ENCODE data around the gene MADCAM1. TPM values are rescaled to one million over a fixed set of nuclear protein-coding genes. Genes with fewer than 3 reads are reported as not detected.
"Not testable (repeated sequence)": the region's sequence is repeated elsewhere in the genome, so short reads cannot be mapped to it uniquely, and the experiment has no call there.

The MADCAM1 gene
- total RNA-seq: 0.53 TPM

DNA sequence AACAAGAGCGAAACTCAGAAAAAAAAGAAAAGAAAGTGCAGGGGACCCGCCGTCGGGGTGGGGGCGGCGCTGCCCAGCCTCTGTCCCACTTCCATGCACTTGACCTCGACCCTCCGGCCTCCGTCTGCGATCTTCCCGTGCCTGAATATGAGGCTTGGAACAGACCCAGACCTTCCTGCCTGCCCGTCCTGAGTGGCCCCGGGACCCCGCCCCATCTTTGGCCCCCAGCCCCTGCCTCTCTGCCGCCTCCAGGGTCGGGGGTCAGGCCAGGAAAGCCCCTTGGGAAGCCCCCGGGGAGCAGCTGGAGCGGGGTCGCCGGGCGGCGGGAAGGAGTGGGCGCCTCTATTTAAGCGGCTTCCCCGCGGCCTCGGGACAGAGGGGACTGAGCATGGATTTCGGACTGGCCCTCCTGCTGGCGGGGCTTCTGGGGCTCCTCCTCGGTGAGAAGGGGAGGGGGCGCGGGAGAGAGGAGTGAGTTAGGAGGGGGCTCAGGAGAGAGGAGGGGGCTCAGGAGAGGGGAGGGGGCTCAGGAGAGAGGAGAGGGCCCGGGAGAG lies at the start of gene MADCAM1:
TSS of gene MADCAM1 (plus strand) at position 375 of the 554 bp plus-strand sequence. CDS start at position 389, 14 bp downstream.
- no peak for DNase-seq (ENCODE audit: low spot score)
- no peak for ATAC-seq

DNA sequence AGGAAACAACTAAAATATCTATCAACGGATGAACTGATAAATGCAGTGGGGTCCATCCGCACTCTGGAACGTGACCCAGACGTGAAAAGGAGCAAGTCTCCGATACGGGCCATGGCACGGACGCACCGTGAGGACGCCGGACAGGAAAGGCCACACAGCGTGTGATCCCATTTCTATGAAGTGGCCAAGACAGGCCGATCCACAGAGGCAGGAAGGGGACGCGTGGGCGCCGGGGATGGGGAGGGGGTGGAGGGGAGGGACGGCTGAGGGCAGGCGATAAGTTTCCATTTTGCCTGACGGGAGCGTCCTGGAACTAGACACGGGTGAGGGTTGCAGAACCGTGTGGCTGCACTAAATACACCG lies 49.2 kb upstream of the MADCAM1 start:
- no peak for DNase-seq (ENCODE audit: low spot score)
- peak; percentile 64 for ATAC-seq

DNA sequence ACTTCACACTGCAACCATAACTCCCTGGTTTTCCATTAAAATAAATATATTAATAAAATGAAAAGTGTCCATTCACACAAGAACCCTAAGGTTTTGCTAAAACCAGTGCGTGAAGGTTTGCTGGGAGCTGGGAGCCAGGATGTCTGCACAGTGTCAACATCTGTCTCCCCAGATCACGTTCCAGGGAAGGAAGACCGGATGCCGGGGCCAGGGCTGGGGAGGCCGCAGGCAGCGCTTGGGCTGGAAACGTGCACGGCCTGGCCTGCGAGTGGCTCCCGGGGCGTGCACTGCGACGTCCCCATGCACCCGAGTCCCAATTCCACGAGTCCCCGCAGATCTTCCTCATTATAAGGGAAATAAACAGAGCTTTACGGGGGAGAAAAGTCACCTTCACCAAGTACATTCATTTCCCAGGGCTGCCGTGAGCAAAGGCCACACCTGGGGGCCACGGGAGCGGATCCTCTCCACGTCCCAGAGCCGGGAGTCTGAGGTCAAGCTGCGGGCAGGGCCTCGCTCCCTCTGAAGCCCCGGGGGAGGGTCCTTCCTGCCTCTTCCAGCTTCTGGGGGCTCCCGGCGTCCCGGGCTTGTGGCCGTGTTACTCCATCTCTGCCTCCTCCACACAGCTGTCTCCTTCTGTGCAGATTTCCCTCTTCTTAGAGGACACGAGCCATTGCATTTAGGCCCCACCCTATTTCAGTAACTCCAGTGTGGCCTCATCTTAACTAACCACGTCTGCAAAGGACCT lies 48.3 kb upstream of the MADCAM1 start:
- DNase-seq (ENCODE audit: low spot score) (no peak), ATAC-seq (peak; percentile 65)

DNA sequence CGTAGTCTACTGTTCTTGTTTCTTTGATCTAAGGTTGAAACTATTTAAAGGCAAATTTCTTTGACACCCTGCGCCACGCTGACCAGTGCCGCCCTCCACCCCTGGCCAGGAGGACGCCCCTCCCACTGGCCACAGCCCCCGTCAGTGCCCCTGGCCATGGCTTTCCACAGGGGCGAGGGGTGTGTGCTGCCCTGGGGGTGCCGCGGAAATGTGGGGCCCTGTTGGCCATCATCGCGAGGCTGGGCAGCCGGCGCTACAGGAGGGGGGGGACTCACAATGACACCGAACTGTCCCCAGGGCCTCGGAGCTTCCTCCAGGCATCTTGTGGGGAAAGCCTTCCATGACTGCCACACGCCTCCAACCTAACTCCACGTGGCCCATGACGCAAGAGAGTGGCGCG lies 46.4 kb upstream of the MADCAM1 start:
- ATAC-seq: no peak
- no peak for DNase-seq (ENCODE audit: low spot score)

DNA sequence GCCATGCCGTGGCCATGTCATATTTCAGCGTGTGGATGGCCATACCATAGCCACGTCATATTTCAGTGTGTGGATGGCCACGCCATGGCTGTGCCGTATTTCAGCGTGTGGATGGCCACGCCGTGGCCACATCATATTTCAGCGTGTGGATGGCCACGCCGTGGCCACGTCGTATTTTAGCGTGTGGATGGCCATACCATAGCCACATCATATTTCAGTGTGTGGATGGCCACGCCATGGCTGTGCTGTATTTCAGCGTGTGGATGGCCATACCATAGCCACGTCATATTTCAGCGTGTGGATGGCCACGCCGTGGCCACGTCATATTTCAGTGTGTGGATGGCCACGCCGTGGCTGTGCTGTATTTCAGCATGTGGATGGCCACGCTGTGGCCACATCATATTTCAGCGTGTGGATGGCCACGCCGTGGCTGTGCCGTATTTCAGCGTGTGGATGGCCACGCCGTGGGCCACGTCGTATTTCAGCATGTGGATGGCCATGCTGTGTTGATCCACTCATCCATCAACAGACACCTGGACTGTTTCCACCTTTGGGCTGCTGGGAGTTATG lies 45.3 kb upstream of the MADCAM1 start:
- DNase-seq (ENCODE audit: low spot score); ATAC-seq: not testable (repeated sequence)

DNA sequence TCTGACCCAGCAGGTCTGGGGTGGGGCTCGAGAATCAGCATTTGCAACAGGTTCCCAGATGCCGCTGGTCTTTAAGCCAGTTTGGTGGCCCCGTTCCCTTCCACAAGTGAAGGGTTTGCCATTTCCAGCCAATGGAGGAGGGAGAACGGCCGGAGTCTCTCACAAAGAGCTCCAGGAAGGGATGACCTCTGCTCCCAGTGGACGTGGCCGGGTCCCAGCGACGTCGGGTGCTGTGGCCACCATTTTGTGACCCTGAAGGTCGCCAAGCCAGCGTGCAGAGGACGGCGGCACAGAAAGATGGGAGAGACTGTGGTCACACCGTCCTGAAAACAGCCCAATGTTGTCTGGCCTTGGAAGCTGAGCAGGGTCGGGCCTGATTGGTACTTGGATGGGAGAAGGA lies 43.5 kb upstream of the MADCAM1 start:
- DNase-seq (ENCODE audit: low spot score): no peak
- no peak for ATAC-seq

DNA sequence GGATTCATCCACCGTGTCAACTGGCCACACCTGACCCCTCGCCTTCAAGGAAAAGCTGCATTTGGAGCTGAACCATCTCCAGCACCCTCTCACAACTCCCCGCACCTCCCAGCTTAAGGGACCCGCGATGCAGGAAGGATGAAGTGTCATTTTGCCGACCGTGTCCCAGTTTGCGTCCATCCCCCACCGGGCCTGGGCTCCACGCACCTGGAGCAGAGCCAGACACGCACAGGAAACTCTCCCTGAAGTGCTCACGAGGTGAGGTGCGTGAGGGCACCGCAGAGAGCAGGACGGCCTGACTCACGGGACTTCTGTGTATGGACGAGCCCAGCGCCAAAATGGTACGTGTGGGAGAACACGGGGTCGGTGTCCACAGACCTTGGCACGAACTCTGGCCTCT lies 42.7 kb upstream of the MADCAM1 start:
- DNase-seq (ENCODE audit: low spot score): no peak
- no peak for ATAC-seq

DNA sequence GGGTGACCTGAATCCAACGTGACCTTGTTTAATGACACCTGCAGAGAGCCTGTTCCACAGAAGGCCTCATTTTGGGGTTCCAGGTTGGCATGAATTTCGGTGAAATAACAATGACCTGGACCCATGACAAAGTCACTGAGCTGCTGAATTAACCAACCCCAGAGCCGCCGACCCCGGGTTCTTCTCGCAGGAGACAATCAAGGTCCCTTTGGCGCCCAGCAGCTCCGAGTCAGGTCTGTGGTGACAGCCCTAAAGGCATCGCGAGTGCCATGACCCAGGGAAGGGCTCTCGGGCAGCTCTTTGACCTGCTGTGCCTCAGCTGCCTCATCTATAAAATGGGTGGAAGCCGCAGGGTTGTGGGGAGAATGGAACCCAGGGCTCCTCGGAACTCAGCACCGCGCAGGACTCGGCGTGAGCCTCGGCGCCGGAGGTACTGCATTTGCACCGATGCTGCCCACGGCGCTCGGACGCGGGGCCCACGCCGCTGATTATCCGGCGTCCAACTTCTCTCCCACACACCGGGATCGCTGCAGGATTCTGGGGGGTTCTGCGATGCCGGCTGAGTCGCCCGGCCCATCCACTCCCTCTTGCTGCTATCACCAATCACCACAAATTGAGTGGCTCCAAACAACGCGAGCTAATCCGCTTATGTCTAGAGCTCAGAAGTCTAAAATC lies 41.1 kb upstream of the MADCAM1 start:
- ATAC-seq: no peak
- DNase-seq (ENCODE audit: low spot score): no peak

DNA sequence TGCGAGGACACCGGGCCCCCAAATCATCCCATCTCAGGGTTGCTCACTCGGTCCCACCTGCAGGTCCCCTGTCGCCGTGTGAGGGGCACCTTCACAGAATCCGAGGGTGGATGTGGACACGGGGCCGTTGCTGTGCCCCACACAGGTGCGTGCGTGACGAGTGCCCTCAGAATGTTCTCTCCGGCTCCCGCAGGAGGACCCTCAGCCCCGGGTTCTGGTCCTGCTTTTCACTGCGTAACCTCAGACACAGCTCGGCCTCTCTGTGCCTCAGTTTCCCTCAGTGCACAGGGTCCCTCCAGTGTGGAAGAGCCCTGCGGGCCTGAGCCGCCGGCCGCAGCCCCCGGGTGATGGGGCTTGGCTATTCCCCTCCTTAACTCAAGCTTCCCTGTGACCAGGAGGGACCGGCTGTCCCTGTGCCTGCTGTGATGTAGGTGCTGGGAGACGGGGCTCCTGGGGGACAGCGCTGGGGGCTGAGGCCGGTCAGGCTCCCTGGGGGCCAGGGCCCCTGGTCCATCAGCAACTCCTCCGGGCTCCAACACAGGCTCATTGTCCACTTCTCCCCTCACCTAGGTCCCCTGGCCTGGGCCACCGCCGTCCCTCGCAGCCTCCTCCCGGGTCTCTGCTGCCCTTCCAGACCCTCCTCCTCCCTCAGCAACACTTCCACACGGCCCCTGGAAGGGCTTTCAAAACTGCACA lies 40.3 kb upstream of the MADCAM1 start:
- no peak for DNase-seq (ENCODE audit: low spot score)
- ATAC-seq: no peak

DNA sequence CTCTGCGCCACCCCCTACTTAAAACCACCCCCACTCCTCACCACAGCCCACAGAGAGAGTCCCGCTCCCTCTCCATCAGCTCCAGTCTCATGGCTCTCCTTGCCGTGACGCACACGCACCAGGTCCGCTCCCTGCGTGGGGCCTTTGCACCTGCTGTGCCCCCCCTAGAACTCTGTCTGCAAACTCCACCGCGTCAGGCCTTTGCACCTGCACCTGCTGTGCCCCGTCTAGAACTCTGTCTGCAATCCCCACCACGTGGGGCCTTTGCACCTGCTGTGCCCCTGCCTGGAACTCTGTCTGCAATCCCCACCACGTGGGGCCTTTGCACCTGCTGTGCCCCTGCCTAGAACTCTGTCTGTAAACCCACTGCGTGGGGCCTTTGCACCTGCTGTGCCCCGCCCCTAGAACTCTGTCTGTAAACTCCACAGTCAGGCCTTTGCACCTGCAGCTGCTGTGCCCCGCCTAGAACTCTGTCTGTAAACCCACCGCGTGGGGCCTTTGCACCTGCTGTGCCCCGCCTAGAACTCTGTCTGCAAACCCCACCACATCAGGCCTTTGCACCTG lies 39.7 kb upstream of the MADCAM1 start:
- no peak for DNase-seq (ENCODE audit: low spot score)
- ATAC-seq: no peak

DNA sequence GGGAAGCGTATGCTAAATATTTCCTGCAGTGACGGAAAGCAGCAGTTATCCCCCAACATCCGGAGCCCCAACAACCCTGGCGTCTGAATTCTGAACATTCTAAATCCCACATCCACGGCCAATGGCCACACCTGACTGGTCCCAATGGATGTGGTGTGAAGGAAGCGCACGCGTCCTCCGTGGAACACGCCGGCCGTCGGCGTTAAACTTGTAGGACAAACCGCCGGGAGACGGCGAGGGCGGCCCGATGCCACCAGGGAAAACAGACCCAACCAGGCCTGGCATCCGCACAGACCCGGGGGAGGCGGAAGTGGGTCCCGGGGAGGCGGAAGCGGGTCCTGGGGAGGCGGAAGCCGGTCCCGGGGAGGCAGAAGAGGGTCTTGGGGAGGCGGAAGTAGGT lies 38.6 kb upstream of the MADCAM1 start:
- ATAC-seq: no peak
- DNase-seq (ENCODE audit: low spot score): no peak

DNA sequence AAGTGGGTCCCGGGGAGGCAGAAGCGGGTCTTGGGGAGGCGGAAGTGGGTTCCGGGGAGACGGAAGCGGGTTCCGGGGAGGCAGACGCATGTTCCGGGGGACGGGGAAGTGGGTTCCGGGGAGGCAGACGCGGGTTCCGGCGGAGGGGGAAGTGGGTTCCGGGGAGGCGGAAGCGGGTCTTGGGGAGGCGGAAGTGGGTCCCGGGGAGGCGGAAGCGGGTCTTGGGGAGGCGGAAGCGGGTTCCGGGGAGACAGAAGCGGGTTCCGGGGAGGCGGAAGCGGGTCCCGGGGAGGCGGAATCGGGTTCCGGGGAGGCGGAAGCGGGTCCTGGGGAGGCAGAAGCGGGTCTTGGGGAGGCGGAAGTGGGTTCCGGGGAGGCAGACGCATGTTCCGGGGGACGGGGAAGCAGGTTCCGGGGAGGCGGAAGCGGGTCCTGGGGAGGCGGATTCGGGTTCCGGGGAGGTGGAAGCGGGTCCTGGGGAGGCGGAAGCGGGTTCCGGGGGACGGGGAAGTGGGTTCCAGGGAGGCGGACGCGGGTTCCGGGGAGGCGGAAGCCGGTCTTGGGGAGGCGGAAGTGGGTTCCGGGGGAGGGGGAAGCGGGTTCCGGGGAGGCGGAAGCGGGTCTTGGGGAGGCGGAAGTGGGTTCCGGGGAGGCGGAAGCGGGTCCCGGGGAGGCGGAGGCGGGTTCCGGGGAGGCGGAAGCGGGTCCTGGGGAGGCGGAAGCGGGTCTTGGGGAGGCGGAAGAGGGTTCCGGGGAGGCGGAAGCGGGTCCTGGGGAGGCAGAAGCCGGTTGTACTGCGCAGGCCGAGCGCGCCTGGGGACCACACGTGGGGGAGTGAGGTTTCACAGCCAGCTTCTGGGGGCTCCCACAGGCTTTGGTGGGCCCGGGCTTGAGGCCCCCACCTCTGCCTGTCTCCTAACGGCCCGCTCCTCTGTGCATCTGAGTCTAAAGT lies 37.9 kb upstream of the MADCAM1 start:
- ATAC-seq: no peak
- no peak for DNase-seq (ENCODE audit: low spot score)

DNA sequence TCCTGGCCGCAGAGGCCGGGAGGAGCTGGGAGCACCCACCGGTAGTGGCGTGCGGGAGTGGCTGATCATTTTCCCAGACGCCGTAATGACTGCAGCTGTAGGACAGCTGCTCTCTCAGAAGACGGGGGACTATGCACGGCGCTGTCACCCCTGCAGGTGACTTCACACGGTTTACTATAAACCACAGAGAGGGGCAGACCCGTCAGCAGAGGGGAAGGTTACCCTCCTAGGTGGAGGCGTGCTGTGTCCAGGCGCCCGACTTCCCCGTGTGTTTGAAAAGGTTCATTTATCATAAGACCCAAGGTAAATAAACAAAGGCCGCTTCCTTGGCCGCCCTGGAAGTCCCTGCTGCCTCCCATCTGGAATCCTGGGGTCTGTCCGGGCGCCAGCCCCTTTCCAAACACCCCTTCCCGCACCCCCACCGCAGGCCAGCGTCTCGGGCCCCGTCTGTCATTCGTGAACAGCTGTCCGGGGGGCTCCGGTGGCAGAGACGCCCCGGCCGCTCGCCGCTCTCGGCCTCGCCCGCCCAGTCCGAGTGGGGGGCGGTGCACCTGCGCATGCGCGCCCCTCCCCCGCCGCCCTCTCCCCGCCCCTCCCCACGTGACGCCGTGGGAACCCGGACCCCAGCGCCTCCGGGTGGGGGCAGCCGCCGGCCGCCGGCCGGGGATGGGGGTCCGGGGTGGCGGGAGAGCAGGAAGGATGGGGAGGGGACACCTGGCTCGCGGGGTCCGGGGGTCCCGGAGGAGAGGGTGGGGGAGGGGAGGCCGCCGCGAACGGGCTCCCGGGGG lies 36.4 kb upstream of the MADCAM1 start:
- peak; percentile 83 for DNase-seq (ENCODE audit: low spot score)
- peak; percentile 72 for ATAC-seq

DNA sequence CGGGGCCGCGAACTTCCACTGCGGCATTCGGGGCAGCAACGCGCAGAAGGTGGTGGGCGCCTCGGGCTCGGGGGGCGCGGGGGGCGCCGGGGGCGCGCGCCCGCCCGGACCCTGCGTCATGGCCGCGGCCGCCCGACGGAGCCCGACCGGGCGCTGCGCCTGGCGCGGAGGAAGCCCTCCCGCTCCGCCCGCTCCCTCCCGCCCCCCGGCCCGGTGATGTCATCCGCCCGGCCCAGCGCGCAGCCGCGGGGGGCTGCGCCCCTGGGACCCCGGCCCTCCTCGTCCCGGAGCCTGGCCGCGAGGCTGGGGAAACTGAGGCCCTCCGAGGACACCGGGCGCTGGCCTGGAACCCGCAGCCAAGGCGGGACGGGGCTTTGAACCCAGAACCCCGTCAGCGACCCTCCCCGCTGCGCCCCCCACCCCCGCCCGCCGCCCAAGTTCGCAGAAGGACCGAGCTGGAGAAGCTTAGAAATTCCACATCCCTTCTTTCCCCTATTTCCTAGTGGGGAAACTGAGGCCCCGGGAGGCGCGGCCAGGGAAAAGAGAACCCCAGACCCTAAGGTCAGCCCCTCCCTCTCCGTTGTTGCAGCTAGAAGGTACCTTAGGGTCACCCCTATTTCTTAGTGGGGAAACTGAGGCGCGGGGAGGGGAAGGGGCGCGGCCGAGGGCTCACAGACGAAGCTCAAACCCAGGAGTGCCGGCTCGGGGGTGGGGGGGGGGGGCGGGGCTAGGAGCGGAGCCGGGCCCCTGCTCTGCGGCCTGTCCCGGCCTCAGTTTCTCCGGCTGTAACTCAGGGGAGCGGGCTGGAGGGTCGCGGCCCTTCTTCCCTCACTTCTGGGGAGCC lies 35.2 kb upstream of the MADCAM1 start, which contains the start of gene SHC2:
TSS of gene SHC2 (minus strand) at position 157 of the 844 bp plus-strand sequence. CDS start at position 120, 37 bp downstream.
- ATAC-seq (peak; percentile 52), DNase-seq (ENCODE audit: low spot score) (no peak)

DNA sequence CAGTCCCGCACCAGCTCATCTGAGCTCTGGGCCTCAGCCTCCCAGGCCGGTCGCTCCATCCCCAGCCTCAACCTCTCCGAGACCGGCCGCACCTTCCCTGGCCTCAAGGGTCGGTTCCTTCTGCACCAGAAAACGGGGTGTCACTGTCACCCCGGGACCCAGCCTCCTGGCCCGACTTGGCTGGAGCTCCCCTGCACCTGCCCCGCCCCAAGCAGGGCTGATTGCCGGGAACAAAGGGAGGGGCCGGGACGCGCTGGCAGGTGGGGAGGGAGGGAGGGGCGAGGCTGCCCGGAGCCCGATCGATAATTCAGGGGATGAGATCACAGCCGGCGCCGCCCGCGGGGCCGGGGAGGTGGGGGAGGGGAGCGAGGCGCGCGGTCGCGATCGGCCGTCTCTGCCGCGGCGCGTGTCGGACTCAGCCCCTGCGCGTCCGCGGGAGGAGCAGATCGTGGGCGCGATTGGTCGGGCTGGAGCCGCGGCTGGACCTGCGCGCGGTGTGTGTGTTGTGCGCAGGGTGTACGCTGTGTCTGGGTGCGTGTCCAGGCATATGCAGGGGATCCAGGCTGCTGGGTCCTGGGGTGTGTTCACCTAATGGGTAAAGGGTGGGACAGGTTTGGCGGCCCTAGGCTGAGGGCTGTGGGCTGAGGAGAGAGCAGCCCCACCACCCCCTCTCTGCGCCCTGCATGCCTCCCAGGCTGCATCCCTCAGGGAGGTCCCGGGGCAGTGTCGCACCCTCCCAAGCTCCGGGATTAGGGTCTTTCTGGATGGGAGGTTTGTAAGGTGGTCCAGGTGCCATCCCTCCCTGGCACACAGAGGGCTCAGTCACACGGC lies 34.4 kb upstream of the MADCAM1 start:
- peak; percentile 89 for DNase-seq (ENCODE audit: low spot score)
- ATAC-seq: peak; percentile 83

DNA sequence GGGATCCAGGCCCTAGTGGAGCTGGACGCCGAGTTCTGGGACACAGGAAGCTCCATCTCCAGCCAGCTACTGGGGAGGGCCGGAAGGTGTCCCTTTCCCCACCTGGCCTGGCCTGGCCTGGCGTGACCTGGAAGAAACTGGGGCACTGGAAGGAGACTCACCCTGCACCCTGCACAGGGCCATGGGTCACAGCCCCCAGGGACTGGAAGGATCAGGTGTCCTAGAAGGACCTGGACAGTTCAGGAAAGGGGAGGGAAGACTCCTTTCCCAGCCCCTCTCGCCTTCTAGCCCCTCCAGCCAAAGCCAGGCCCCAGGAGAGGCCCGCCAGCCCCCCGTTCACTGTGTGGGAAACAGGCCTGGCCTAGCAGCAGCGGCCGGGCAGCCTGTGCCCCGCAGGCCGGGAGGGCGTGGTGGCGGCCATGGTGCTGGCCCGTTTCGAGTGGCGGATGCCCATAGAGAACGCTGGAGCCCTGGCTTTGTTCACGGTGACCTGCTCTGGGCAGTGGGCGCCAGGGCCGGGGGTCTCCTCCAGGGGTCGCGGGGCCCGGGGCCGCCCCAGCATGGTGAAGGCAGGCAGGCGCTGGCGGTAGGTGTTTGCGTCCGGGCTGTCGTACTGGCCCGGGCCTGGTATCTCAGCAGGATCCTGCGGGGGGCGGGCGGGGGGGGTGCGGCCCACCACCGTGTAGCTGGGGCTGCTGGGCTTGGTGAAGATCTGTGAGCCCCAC lies 32.6 kb upstream of the MADCAM1 start:
- ATAC-seq: no peak
- DNase-seq (ENCODE audit: low spot score): no peak

DNA sequence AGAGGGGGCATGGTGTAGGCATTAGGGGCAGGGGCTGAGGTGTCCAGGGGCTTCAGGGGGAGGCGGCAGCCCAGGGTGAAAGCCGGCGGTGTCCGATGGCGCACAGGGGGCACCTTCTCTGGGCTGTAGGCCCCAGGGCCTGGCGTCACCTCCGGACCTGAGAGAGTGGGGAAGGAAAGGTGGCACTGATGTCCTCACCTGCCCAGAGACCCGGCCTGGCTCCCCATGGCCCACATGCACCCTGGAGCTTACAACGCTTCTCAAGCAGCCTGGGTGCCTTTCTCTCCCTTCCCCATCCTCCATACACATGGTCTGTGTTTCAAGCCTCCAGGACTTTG lies 32.1 kb upstream of the MADCAM1 start:
- ATAC-seq (no peak), DNase-seq (ENCODE audit: low spot score) (no peak)

Measured in left lobe of liver (tissue), 2 donors.